ENCODE measurements around the gene CDKAL1. TPM values are rescaled to one million over a fixed set of nuclear protein-coding genes. Genes with fewer than 3 reads are reported as not detected.
"Not testable (repeated sequence)": the region's sequence is repeated elsewhere in the genome, so short reads cannot be mapped to it uniquely, and the experiment has no call there.

Gene CDKAL1
- total RNA-seq, 1 experiment from 2014 or later = 16.1 TPM

- Histone ChIP-seq H3K4me3 (no peak overlapping the region), H2AFZ (no peak overlapping the region), H3K9me2 (ENCODE audit: insufficient read depth) (no peaks in the 10 kb centered on the region), H3K36me3 (ENCODE audit: low read depth) (no peaks in the 10 kb centered on the region), H3K27me3 (ENCODE audit: insufficient read depth, low read depth) (no peaks in the 10 kb centered on the region), H3K4me1 (replicated peaks; ENCODE audit: insufficient read depth) (no peaks in the 10 kb centered on the region), H4K20me1 (ENCODE audit: insufficient read depth) (no peaks in the 10 kb centered on the region), H3K27ac (no peak overlapping the region), H3K79me2 (ENCODE audit: low read depth) (no peaks in the 10 kb centered on the region), H3K9me3 (ENCODE audit: insufficient read depth, low read depth) (no peaks in the 10 kb centered on the region), H3F3A (ENCODE audit: insufficient read depth, low read depth) (no peaks in the 10 kb centered on the region), H3K4me2 (no peak overlapping the region)
- intact Hi-C loops (cut with micrococcal nuclease; ENCODE audit: unreplicated experiment) = no loop called here
- no TSS peak for BruUV-seq (replicated peaks)
- ChIA-PET CTCF (no interaction called here), POLR2A (ENCODE audit: unreplicated experiment) (no interaction called here)
- no peak for DNase-seq
- TF ChIP-seq, protein P1, sequence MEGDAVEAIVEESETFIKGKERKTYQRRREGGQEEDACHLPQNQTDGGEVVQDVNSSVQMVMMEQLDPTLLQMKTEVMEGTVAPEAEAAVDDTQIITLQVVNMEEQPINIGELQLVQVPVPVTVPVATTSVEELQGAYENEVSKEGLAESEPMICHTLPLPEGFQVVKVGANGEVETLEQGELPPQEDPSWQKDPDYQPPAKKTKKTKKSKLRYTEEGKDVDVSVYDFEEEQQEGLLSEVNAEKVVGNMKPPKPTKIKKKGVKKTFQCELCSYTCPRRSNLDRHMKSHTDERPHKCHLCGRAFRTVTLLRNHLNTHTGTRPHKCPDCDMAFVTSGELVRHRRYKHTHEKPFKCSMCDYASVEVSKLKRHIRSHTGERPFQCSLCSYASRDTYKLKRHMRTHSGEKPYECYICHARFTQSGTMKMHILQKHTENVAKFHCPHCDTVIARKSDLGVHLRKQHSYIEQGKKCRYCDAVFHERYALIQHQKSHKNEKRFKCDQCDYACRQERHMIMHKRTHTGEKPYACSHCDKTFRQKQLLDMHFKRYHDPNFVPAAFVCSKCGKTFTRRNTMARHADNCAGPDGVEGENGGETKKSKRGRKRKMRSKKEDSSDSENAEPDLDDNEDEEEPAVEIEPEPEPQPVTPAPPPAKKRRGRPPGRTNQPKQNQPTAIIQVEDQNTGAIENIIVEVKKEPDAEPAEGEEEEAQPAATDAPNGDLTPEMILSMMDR (conservative IDR thresholded peaks at IDR 0.05) = no peak
- no peak for TF ChIP-seq EZH2 (IDR thresholded peaks at IDR 0.05; ENCODE audit: low read depth)
Measured at GRCh38 chr6:20747991-20748390, 213.7 kb downstream of the CDKAL1 start.

DNA sequence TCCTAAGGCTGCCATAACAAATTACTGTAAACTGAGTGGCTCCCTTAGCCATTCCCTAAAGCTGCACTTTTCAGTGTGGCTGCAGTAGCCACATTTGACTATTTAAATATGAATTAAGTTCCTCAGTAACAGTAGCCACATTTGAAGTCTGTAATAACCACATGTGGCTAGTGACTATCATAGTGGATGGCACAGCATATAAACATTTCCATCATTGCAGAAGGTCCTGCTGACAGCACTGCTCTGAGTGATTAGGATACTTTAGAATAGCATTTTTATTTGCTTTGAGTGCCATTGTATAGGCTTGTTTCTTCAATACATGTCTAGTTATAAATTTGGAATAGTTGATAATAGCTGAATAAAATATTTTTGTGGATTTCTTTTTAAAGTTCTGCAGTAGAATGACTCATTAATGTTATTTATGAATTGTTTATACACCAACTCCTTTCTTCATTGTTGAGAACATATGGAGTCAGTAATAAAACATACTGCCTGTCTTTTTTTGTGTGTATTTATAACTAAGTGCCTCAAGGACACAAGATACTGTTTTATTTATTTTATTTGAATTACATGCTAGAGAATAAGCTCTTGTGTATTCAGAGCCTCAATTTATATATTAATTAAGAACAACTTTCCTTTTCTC lies 217.2 kb downstream of the CDKAL1 start:
- Histone ChIP-seq H3K27ac (no peak overlapping the region), H3K4me3 (no peak overlapping the region), H3F3A (ENCODE audit: insufficient read depth, low read depth) (no peaks in the 10 kb centered on the region), H3K9me3 (ENCODE audit: insufficient read depth, low read depth) (no peaks in the 10 kb centered on the region), H3K79me2 (ENCODE audit: low read depth) (no peaks in the 10 kb centered on the region), H2AFZ (no peak overlapping the region), H3K4me1 (replicated peaks; ENCODE audit: insufficient read depth) (no peaks in the 10 kb centered on the region), H3K9me2 (ENCODE audit: insufficient read depth) (no peaks in the 10 kb centered on the region), H3K4me2 (no peak overlapping the region), H3K27me3 (ENCODE audit: insufficient read depth, low read depth) (no peaks in the 10 kb centered on the region), H3K36me3 (ENCODE audit: low read depth) (no peaks in the 10 kb centered on the region), H4K20me1 (ENCODE audit: insufficient read depth) (no peaks in the 10 kb centered on the region)
- DNase-seq = no peak
- ChIA-PET POLR2A (ENCODE audit: unreplicated experiment) (no interaction called here), CTCF (no interaction called here)
- no TSS peak for BruUV-seq (replicated peaks)
- intact Hi-C loops (cut with micrococcal nuclease; ENCODE audit: unreplicated experiment) = no loop called here
- TF ChIP-seq, protein P1 (conservative IDR thresholded peaks at IDR 0.05) = no peak
- TF ChIP-seq EZH2 (IDR thresholded peaks at IDR 0.05; ENCODE audit: low read depth) = no peak

DNA sequence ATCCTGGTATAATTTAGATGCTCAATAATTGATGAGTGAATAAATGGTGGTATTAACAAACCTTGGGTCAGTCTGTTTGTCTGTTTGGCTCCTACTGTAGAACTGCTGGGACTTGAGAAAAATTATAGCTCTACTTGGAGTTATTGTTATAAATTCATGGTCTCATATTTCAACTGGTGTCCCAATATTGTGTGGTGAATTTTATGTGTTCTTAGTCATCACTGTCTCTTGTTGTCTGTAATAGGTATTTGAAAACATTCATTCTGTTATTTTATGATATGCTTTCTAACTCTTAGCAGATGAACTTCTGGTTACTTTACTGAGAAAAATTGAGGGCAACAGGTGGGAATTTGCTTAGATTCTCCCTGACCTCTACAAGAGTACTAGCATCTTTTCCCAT lies 221.4 kb downstream of the CDKAL1 start:
- no peaks in the 10 kb centered on the region for H3K27me3 ChIP-seq (ENCODE audit: insufficient read depth, low read depth)
- BruUV-seq (replicated peaks) = no TSS peak
- H3F3A ChIP-seq (ENCODE audit: insufficient read depth, low read depth) = no peaks in the 10 kb centered on the region
- no peaks in the 10 kb centered on the region for H4K20me1 ChIP-seq (ENCODE audit: insufficient read depth)
- POLR2A ChIA-PET (ENCODE audit: unreplicated experiment) = no interaction called here
- CTCF ChIA-PET = no interaction called here
- intact Hi-C loops (cut with micrococcal nuclease; ENCODE audit: unreplicated experiment) = no loop called here
- no peak overlapping the region for H3K27ac ChIP-seq
- H3K79me2 ChIP-seq (ENCODE audit: low read depth) = no peaks in the 10 kb centered on the region
- H3K4me3 ChIP-seq = no peak overlapping the region
- DNase-seq = no peak
- H3K9me2 ChIP-seq (ENCODE audit: insufficient read depth) = no peaks in the 10 kb centered on the region
- no peak overlapping the region for H2AFZ ChIP-seq
- no peaks in the 10 kb centered on the region for H3K9me3 ChIP-seq (ENCODE audit: insufficient read depth, low read depth)
- no peak overlapping the region for H3K4me2 ChIP-seq
- no peaks in the 10 kb centered on the region for H3K36me3 ChIP-seq (ENCODE audit: low read depth)
- H3K4me1 ChIP-seq (replicated peaks; ENCODE audit: insufficient read depth) = no peaks in the 10 kb centered on the region
- TF ChIP-seq, protein P1 (conservative IDR thresholded peaks at IDR 0.05) = no peak
- TF ChIP-seq EZH2 (IDR thresholded peaks at IDR 0.05; ENCODE audit: low read depth) = no peak

GRCh38 chr6:20756584-20757147 lies 222.4 kb downstream of the CDKAL1 start:
- BruUV-seq (replicated peaks); H3K9me2 ChIP-seq (ENCODE audit: insufficient read depth); H3K27ac ChIP-seq; intact Hi-C loops (cut with micrococcal nuclease; ENCODE audit: unreplicated experiment); H3F3A ChIP-seq (ENCODE audit: insufficient read depth, low read depth); H3K4me3 ChIP-seq; H2AFZ ChIP-seq; DNase-seq; H3K4me1 ChIP-seq (replicated peaks; ENCODE audit: insufficient read depth); H3K9me3 ChIP-seq (ENCODE audit: insufficient read depth, low read depth); H3K36me3 ChIP-seq (ENCODE audit: low read depth); POLR2A ChIA-PET (ENCODE audit: unreplicated experiment); CTCF ChIA-PET; H3K4me2 ChIP-seq; H4K20me1 ChIP-seq (ENCODE audit: insufficient read depth); H3K27me3 ChIP-seq (ENCODE audit: insufficient read depth, low read depth); H3K79me2 ChIP-seq (ENCODE audit: low read depth): not testable (repeated sequence)
